Activated CD8-positive, alpha-beta memory T cell treated with anti-CD3 and anti-CD28 coated beads for 4 hours (primary cell): Measurements from ENCODE around the gene TOR4A.
A peak's percentile ranks its signal among the peaks of the same experiment; 100 is the strongest.
"Not testable (repeated sequence)": the region's sequence is repeated elsewhere in the genome, so short reads cannot be mapped to it uniquely, and the experiment has no call there.

Source experiments
- DNase-seq, 2 donors: peaks; one replicate each; pipeline ENCODE4 v3.0.0-alpha.2; 2020; ENCODE audit warnings: low read depth in 2 of 2

The TOR4A gene

DNA sequence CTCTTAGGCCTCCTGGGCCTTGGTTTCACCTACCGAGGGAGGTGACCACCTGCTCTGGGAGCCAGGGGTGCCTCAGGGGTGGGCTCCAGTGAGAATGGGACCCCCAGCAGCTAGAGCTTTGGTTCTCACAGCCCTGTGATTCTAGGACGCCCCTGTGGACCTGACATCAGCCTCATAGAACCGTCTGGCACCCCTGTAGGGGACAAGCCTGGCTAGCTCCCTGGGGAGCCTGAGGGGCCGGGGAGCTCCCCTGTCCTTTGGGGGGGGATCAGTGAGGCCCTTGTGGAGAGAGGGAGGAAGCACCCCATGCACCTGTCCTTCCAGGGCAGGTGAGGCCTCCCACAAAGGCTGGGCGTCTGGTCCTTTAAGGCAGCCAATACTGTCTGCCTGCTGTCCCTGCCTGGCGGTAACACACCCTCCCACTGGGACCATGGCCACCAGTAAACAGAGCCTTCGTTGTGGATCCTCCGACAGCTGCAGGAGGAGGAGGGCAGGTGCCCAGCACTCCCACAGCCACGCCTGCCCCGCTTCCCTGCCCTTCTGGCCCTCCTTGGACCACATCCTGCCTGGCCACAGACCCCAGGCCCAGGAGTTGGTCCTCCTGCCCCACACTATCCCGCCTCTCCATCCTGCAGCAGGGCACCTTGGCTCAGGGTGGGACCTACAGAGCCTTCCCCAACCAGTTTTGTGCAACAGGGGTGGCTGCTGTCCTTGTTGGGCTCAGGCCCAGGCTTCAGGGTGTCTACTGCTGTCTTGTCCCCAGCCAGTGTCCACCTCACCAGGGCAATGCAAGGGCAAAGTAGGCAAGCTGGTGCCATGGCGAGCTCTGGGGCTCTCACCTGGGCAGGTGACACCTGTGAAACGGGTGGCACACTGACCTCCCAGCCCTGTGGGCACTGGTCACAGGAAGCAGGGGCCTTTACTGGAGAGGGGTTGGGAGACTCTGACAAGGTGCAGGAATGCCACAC, 39.5 kb upstream of the TOR4A start:
- DNase-seq: no peak

GRCh38 chr9:137239541-137240200, 37.9 kb upstream of the TOR4A start:
- not testable (repeated sequence) for DNase-seq

DNA sequence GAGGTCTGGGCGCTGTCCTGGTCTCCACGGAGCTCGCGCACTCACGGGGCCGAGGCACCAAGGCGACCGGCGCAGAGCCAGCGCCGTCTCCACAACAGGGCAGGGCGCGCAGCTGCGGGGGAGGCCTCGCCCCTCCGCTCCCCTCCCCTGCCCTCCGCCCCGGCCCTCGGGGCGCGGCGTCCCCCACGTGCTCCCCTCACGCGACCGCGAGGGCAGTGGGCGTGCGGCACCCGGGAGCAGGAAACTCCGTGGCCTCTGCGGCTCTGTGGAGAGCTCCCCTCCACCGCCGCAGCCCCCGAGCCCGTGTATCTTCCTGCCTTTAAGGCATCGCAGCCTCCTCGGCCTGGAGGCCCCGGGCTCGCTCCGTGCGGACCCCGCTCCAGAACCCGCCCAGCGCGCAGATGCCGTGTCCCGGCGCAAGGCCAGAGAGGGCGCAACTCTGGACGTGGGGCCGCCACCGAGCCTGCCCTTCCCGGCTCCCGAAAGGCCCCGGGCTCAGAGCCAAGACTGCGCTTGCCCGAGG, 37.1 kb upstream of the TOR4A start:
- peak; percentile 52 to 58 for DNase-seq

DNA sequence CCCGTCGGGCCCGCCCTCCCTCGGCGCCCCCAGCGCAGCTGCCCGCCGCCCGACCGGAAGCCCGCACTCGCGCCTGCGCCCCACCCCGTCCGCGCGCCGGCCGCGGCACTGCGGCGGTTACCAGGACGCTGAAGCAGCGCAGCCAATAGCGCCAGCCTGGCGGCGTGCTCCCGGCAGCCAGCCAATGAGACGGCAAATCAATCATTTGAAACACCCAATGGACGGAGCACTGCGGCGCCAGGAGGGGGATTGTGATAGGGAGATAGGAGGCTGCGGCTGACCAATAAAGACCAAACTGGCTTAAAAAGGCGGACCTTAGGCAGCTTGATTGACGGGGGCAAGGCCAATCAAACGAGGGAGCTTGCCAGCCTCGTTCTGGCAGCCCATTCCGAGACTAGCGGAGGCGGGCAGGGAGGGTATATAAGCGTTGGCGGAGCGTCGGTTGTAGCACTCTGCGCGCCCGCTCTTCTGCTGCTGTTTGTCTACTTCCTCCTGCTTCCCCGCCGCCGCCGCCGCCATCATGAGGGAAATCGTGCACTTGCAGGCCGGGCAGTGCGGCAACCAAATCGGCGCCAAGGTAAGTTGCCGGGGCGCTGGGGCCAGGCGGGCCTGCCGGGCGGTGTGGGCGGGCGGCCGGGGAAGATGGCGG, 36.6 kb upstream of the TOR4A start, which contains the start of gene TUBB4B:
Gene TUBB4B, plus strand, starts transcription at position 447 of the 649 bp plus-strand sequence. Its CDS starts 74 bp downstream, at position 521.
- peak; percentile 93 to 98 for DNase-seq

DNA sequence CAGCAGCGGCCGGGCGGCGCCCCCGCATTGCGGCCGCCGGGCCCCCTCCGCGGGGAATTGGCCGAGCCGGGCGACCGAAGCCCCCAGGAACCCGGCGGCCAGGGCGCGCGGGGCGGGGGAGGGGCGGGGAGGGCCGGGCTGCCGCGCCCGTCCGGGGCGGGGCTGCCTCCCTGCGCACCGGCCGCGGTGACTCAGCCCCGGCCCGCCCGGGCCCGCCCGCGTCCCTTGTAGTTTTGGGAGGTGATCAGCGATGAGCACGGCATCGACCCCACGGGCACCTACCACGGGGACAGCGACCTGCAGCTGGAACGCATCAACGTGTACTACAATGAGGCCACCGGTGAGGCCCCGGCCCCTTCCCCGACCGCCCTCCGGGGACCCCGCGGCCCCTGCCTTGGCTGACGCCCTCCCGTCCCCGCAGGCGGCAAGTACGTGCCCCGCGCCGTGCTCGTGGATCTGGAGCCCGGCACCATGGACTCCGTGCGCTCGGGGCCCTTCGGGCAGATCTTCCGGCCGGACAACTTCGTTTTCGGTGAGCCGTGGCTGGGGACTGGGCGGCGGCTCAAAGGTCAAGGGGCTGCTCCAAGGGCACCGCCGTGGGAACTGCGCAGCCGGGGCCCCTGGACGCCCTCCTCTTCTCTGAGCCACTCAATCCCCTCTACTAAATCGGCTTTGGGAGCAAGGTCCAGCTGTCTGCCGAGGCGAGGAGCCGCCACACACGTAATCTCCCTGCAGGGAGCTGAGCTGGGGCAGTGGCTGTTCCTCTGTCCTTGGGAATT, 35.8 kb upstream of the TOR4A start:
- DNase-seq: peak; percentile 54 to 60

DNA sequence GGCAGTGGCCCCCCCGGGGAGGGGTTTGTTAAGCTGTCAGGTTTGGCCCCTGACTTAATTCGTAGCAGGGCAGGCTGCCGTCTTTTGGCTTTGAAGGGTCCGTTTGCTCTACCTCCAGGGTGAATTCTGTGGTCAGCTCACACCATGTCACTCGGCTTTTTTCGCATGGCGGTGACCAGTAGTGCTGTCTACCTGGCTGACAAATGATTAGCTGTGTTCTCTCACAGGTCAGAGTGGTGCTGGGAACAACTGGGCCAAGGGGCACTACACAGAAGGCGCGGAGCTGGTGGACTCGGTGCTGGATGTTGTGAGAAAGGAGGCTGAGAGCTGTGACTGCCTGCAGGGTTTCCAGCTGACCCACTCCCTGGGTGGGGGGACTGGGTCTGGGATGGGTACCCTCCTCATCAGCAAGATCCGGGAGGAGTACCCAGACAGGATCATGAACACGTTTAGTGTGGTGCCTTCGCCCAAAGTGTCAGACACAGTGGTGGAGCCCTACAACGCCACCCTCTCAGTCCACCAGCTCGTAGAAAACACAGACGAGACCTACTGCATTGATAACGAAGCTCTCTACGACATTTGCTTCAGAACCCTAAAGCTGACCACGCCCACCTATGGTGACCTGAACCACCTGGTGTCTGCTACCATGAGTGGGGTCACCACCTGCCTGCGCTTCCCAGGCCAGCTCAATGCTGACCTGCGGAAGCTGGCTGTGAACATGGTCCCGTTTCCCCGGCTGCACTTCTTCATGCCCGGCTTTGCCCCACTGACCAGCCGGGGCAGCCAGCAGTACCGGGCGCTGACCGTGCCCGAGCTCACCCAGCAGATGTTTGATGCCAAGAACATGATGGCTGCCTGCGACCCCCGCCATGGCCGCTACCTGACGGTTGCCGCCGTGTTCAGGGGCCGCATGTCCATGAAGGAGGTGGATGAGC, 35.0 kb upstream of the TOR4A start:
- no peak for DNase-seq

GRCh38 chr9:137243266-137243625, 34.3 kb upstream of the TOR4A start:
- not testable (repeated sequence) for DNase-seq

GRCh38 chr9:137243626-137244485, 33.7 kb upstream of the TOR4A start:
- DNase-seq: no peak

DNA sequence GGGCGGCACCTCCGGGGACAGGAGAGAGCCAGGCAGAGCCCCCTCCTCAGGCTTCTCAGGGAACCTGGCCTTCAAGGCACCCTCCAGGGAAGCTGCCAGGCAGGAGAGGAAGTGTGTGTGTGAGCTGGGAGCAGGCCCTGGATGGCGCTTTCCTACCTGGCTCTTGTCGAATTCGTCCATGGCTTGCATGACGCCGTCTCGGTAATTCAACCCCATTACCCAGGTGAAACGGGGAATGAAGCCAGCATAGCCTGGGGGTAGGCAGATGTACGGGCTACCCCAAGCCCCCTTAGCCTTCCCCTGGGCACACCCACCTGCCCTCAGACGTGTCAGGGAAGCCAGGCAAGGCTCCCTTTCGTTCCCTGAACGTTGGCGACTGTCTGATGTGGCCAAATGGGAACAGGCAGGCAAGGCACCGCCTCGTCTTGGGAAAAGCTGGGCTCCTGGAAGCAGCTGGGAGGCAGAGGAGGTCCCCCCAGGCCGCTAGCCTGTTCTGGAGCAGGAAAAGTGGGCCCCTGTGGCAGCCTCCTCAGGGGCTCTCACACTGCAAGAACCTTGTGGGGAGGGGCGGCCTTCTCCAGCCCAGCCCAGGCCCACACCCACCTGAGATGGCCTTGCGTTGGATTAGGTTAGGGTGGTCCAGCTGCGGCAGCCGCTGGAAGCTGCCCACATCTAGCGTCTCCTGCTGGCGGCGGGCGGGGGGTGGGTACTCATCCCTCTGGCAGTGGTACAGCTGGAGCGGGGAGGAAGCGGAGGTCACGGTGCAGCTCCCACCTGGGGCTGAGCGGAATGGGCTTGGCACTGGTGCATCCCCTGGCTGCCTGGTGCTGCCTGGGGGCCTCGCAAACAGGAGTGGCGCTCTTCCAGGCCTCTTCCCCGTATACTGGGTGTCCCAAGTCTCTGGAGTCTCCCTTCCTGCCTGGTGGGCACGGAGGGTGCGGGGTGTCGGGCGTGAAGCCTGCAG, 32.8 kb upstream of the TOR4A start:
- no peak for DNase-seq

DNA sequence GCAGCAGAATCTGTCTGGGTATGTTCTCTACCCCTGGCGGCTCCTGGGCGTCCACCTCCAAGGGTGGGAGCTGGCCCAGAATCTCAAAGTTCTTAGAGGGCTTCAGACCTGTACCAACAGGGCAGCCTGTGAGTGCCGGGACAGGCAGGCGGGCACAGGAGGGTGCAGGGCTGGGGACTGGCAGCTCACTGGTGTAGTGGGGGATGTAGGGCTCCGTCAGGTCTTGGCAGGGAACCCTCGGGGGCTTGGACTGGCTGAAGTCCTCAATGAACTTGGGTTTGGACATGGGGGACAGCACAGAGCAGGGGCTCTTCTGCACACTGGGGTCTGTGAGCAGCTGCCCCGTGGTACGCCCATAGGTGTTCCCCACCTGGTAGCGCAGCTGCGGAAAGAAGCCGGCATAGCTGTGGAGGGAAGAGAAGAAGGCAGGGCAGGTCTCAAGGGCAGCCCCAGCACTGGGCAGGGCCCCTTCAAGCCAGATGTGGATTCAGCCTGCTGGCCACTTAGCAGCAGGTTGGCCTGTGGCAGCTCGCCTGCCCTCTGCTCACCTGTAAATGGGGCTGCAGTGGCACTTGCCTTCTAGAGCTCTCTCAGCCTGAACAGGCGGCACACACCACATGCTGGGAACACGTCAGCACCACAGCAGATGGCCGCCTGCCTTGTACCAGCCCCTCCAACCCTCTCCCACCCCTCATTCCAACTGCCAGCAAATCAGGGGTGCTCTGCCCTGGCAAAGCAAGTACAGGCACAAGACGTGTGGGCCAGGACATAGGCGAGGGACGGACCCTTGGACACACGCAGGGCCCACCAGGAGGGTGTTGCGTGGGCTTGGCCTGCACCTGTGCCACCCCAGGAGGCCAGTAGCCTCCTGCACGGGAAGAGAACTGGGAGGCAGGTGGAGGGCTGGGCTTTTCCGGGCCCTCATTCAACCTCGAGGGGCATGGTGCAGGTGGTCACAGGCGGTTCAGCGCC, 31.8 kb upstream of the TOR4A start:
- DNase-seq: no peak

GRCh38 chr9:137247135-137247915, 30.2 kb upstream of the TOR4A start:
- DNase-seq: no peak

DNA sequence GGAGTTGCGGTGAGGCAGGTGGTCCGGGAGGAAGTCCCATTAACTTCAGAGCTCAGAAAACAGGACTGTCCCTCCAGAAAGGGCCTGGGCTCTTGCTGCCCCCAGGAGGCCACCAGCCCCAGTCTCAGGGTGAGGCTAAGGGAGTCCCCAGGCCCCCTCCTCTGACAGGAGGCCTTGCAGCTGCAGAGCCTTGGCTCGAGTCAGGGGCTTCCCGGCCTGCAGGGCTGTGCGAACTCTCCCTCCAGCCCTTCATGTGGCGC, 29.7 kb upstream of the TOR4A start:
- DNase-seq: no peak

DNA sequence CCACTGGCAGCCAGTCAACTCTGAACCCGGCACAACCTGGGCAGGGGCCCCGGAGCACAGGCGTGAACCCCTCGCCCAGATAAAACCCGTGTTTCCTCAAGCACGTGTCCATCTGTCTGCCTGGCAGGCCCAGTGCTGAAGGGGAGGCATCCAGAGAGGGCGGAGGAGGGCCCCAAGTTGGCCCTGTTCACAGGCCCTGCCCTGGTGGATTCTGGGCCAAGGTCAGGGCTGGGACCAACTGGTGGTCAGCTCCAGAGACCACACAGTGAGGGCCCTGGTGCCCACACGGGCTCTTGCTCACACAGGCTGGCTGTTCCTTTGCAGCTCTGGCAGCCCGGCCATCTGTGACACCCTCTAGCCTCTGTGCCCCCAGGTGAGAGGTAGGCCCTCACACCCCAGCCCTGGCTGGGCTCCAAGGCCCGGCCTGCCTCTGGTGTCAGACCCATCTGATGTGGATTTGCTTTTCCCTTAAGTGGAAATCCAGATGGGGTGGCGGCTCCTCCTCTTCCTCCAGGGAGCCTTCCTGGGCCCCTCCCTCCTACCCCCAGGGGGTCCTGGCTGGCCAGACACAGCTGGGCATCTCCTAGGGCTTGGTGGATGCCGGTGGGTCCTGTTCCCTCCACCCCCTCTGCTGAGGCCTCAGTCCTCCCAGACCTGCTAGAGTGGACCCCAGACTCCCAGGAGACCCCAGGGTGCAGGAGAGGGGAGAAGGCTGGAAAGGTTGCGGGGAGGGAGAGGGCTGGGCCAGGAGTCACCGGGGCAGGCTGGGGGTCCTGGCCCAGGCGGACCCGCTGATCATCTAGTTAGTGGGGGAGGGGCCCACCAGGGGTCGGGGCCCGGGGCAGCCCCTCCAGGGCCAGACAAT, 27.0 kb upstream of the TOR4A start:
- DNase-seq: no peak

DNA sequence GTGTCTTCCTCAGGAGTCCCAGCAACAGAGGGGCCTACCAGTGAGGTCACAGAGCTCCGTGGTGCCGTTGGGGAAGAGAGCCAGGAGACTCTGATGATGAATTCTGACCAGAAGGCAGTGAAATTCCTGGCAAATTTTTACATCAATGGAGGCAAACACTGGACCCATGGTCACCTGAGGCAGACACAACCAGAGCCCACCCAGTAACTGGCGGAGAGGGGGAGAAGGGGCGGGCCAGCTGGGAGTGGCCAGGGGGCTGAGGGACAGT, 26.4 kb upstream of the TOR4A start, which contains the start of gene STPG3:
Gene STPG3, plus strand, starts transcription at position 93 of the 268 bp plus-strand sequence. Its CDS starts 1 bp downstream, at position 94.
- no peak for DNase-seq

DNA sequence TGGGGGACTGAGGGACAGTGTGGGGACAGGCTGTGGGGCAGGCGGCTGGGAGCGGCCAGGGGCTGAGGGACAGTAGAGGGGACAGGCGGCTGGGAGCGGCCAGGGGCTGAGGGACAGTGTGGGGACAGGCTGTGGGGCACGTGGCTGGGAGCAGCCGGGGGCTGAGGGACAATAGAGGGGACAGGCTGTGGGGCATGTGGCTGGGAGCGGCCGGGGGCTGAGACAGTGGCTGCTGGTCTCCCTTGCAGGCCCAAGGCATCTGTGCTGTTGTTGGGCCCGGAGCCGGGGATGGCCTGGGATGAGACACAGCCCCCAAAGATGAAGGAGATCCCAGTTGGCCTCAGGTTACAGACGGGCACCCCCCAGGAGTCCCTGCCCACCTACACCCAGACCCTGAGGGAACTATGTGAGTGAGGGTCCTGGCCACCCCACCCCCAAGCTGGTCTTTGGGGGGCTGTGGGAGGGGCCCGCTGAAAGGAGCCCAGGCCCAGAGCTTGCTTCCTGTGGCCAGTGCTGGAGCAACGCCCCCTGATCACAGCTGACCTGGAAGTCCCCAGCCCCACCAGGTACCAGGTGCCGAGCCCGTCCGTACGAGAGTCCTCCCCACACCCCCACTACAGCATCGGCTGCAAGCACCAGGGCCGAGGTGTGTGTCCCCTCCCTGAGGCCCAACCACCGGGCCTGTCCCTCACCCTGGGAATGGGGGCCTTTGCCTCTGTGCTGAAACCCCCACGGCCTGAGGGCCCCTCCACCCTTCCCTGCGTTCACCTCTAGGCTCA, 25.8 kb upstream of the TOR4A start:
- DNase-seq: no peak
